ENCODE data around the gene JPH4.

Gene JPH4

GRCh38 chr14:23529016-23529415 is 49.6 kb downstream of the JPH4 start:
- Histone ChIP-seq H4K20me1 (ENCODE audit: insufficient read depth, low read length) (no peaks in the 10 kb centered on the region), H3K4me2 (ENCODE audit: low read length) (no peak overlapping the region), H3K9ac (ENCODE audit: low read length) (no peak overlapping the region), H3K27me3 (ENCODE audit: insufficient read depth, low read length) (no peaks in the 10 kb centered on the region), H3K4me1 (ENCODE audit: insufficient read depth, low read length, severe bottlenecking) (no peaks in the 10 kb centered on the region), H3K27ac (ENCODE audit: low read depth, low read length, poor library complexity, severe bottlenecking) (no peak overlapping the region), H3F3A (ENCODE audit: insufficient read depth, low read length) (no peaks in the 10 kb centered on the region), H2AFZ (ENCODE audit: low read length) (no peak overlapping the region), H3K36me3 (ENCODE audit: insufficient read depth, low read length) (no peaks in the 10 kb centered on the region), H3K9me2 (ENCODE audit: low read depth, low read length) (no peaks in the 10 kb centered on the region), H3K4me3 (ENCODE audit: low read depth, low read length, poor library complexity, severe bottlenecking) (no peak overlapping the region), H3K79me2 (ENCODE audit: insufficient read depth, low read length) (no peaks in the 10 kb centered on the region), H3K9me3 (ENCODE audit: low read length) (no peaks in the 10 kb centered on the region)
- no peak for TF ChIP-seq CTCF (IDR thresholded peaks at IDR 0.05; ENCODE audit: low read length)
- no peak for TF ChIP-seq EZH2 (IDR thresholded peaks at IDR 0.05; ENCODE audit: borderline replicate concordance, low read length)

- Histone ChIP-seq H2AFZ (ENCODE audit: low read length) (no peak overlapping the region), H3K9me3 (ENCODE audit: low read length) (no peaks in the 10 kb centered on the region), H4K20me1 (ENCODE audit: insufficient read depth, low read length) (no peaks in the 10 kb centered on the region), H3K9me2 (ENCODE audit: low read depth, low read length) (no peaks in the 10 kb centered on the region), H3K4me2 (ENCODE audit: low read length) (no peak overlapping the region), H3K4me3 (ENCODE audit: low read depth, low read length, poor library complexity, severe bottlenecking) (no peak overlapping the region), H3F3A (ENCODE audit: insufficient read depth, low read length) (no peaks in the 10 kb centered on the region), H3K27me3 (ENCODE audit: insufficient read depth, low read length) (no peaks in the 10 kb centered on the region), H3K27ac (ENCODE audit: low read depth, low read length, poor library complexity, severe bottlenecking) (no peak overlapping the region), H3K79me2 (ENCODE audit: insufficient read depth, low read length) (no peaks in the 10 kb centered on the region), H3K9ac (ENCODE audit: low read length) (no peak overlapping the region), H3K36me3 (ENCODE audit: insufficient read depth, low read length) (no peaks in the 10 kb centered on the region), H3K4me1 (ENCODE audit: insufficient read depth, low read length, severe bottlenecking) (no peaks in the 10 kb centered on the region)
- TF ChIP-seq EZH2 (IDR thresholded peaks at IDR 0.05; ENCODE audit: borderline replicate concordance, low read length) (no peak), CTCF (IDR thresholded peaks at IDR 0.05; ENCODE audit: low read length) (no peak)
These were observed 50.0 kb downstream of the JPH4 start for GRCh38 chr14:23528555-23528954.

GRCh38 chr14:23525611-23526010 is 53.0 kb downstream of the JPH4 start:
- Histone ChIP-seq H3K4me2 (ENCODE audit: low read length) (no peak overlapping the region), H3K36me3 (ENCODE audit: insufficient read depth, low read length) (no peaks in the 10 kb centered on the region), H3F3A (ENCODE audit: insufficient read depth, low read length) (no peaks in the 10 kb centered on the region), H2AFZ (ENCODE audit: low read length) (no peak overlapping the region), H3K9ac (ENCODE audit: low read length) (no peak overlapping the region), H3K4me1 (ENCODE audit: insufficient read depth, low read length, severe bottlenecking) (no peaks in the 10 kb centered on the region), H3K27me3 (ENCODE audit: insufficient read depth, low read length) (no peaks in the 10 kb centered on the region), H4K20me1 (ENCODE audit: insufficient read depth, low read length) (no peaks in the 10 kb centered on the region), H3K79me2 (ENCODE audit: insufficient read depth, low read length) (no peaks in the 10 kb centered on the region), H3K9me3 (ENCODE audit: low read length) (no peaks in the 10 kb centered on the region), H3K4me3 (ENCODE audit: low read depth, low read length, poor library complexity, severe bottlenecking) (no peak overlapping the region), H3K27ac (ENCODE audit: low read depth, low read length, poor library complexity, severe bottlenecking) (no peak overlapping the region), H3K9me2 (ENCODE audit: low read depth, low read length) (no peaks in the 10 kb centered on the region)
- TF ChIP-seq CTCF (IDR thresholded peaks at IDR 0.05; ENCODE audit: low read length): no peak
- TF ChIP-seq EZH2 (IDR thresholded peaks at IDR 0.05; ENCODE audit: borderline replicate concordance, low read length): no peak
